ENCODE measurements around the gene OR2A12.
"Not testable (repeated sequence)": the region's sequence is repeated elsewhere in the genome, so short reads cannot be mapped to it uniquely, and the experiment has no call there.

Gene OR2A12

GRCh38 chr7:144098776-144099175 is 12.7 kb downstream of the OR2A12 start:
- H3K36me3 Mint-ChIP-seq = no peaks in the 10 kb centered on the region
- no peak overlapping the region for H3K27ac Mint-ChIP-seq
- no peaks in the 10 kb centered on the region for H3K4me1 Mint-ChIP-seq
- no peak overlapping the region for H3K4me3 Mint-ChIP-seq
- no peak for DNase-seq (ENCODE audit: low spot score in 2 of 2)
- H3K9me3 Mint-ChIP-seq = no peaks in the 10 kb centered on the region
- no peak for ATAC-seq

GRCh38 chr7:144100607-144101006 is 14.5 kb downstream of the OR2A12 start:
- no peak for ATAC-seq
- Mint-ChIP-seq H3K27ac (no peak overlapping the region), H3K9me3 (no peaks in the 10 kb centered on the region), H3K36me3 (no peaks in the 10 kb centered on the region), H3K4me3 (no peak overlapping the region), H3K4me1 (no peaks in the 10 kb centered on the region)
- DNase-seq (ENCODE audit: low spot score in 2 of 2) = no peak

- H3K9me3 Mint-ChIP-seq = no peaks in the 10 kb centered on the region
- no peak overlapping the region for H3K4me3 Mint-ChIP-seq
- DNase-seq (ENCODE audit: low spot score in 2 of 2) (no peak), ATAC-seq (no peak)
- H3K36me3 Mint-ChIP-seq = no peaks in the 10 kb centered on the region
- no peak overlapping the region for H3K27ac Mint-ChIP-seq
- H3K4me1 Mint-ChIP-seq = no peaks in the 10 kb centered on the region
These were observed 16.0 kb downstream of the OR2A12 start for GRCh38 chr7:144102041-144102440.

- H3K4me1 Mint-ChIP-seq = no peaks in the 10 kb centered on the region
- H3K36me3 Mint-ChIP-seq = no peaks in the 10 kb centered on the region
- H3K9me3 Mint-ChIP-seq = no peaks in the 10 kb centered on the region
- DNase-seq (ENCODE audit: low spot score in 2 of 2) (no peak), ATAC-seq (no peak)
- H3K4me3 Mint-ChIP-seq = no peak overlapping the region
- H3K27ac Mint-ChIP-seq = no peak overlapping the region
These were observed 19.1 kb downstream of the OR2A12 start for GRCh38 chr7:144105211-144105610.

- ATAC-seq = no peak
- Mint-ChIP-seq H3K27ac (no peak within 1 kb of the TSS), H3K9me3 (no peaks in the 10 kb centered on the region), H3K36me3 (no peaks in the 10 kb centered on the region), H3K4me1 (no peaks in the 10 kb centered on the region), H3K4me3 (no peak within 1 kb of the TSS)
- DNase-seq (ENCODE audit: low spot score in 2 of 2) = no peak
These were observed 23.2 kb downstream of the OR2A12 start, which contains the start of gene OR2A2 for GRCh38 chr7:144109283-144109682. Gene OR2A2, plus strand, starts transcription at chr7:144109583. Its CDS starts 0 bp downstream, at chr7:144109583.

- no peaks in the 10 kb centered on the region for H3K4me1 Mint-ChIP-seq
- no peak overlapping the region for H3K27ac Mint-ChIP-seq
- no peak overlapping the region for H3K4me3 Mint-ChIP-seq
- no peaks in the 10 kb centered on the region for H3K9me3 Mint-ChIP-seq
- ATAC-seq = no peak
- no peak for DNase-seq (ENCODE audit: low spot score in 2 of 2)
- no peaks in the 10 kb centered on the region for H3K36me3 Mint-ChIP-seq
These were observed 24.2 kb downstream of the OR2A12 start for GRCh38 chr7:144110272-144110671.

- Mint-ChIP-seq H3K27ac (no peak overlapping the region), H3K4me3 (no peak overlapping the region), H3K4me1 (no peaks in the 10 kb centered on the region), H3K9me3 (no peaks in the 10 kb centered on the region), H3K36me3 (no peaks in the 10 kb centered on the region)
- no peak for DNase-seq (ENCODE audit: low spot score in 2 of 2)
- no peak for ATAC-seq
These were observed 27.6 kb downstream of the OR2A12 start for GRCh38 chr7:144113651-144114050.

- Mint-ChIP-seq H3K4me3 (no peak overlapping the region), H3K4me1 (no peaks in the 10 kb centered on the region), H3K27ac (no peak overlapping the region), H3K36me3 (no peaks in the 10 kb centered on the region), H3K9me3 (no peaks in the 10 kb centered on the region)
- ATAC-seq = no peak
- no peak for DNase-seq (ENCODE audit: low spot score in 2 of 2)
These were observed 32.3 kb downstream of the OR2A12 start for GRCh38 chr7:144118341-144118740.

- no peak for DNase-seq (ENCODE audit: low spot score in 2 of 2)
- ATAC-seq = no peak
- Mint-ChIP-seq H3K27ac (no peak within 1 kb of the TSS), H3K4me1 (peaks cover 3% of the 10 kb centered on the region), H3K4me3 (no peak within 1 kb of the TSS), H3K9me3 (no peaks in the 10 kb centered on the region), H3K36me3 (no peaks in the 10 kb centered on the region)
These were observed 36.8 kb downstream of the OR2A12 start, which contains the start of gene OR2A14 for GRCh38 chr7:144122876-144123275. Gene OR2A14, plus strand, starts transcription at chr7:144123176. Its CDS starts 5,937 bp downstream, at chr7:144129113.

GRCh38 chr7:144127714-144128334 is 41.7 kb downstream of the OR2A12 start:
- peak; percentile 86 to 91 for DNase-seq (ENCODE audit: low spot score in 2 of 2)
- ATAC-seq = peak; percentile 95
- H3K27ac Mint-ChIP-seq = no peak overlapping the region
- no peak overlapping the region for H3K4me3 Mint-ChIP-seq
- no peaks in the 10 kb centered on the region for H3K36me3 Mint-ChIP-seq
- peaks cover 5% of the 10 kb centered on the region for H3K4me1 Mint-ChIP-seq
- H3K9me3 Mint-ChIP-seq = no peaks in the 10 kb centered on the region

- not testable (repeated sequence) for H3K9me3 Mint-ChIP-seq; H3K36me3 Mint-ChIP-seq; H3K4me3 Mint-ChIP-seq; ATAC-seq; H3K4me1 Mint-ChIP-seq; H3K27ac Mint-ChIP-seq; DNase-seq (ENCODE audit: low spot score in 2 of 2)
These were observed 43.5 kb downstream of the OR2A12 start for GRCh38 chr7:144129601-144130000.

GRCh38 chr7:144130730-144131129 is 44.7 kb downstream of the OR2A12 start:
- no peak for DNase-seq (ENCODE audit: low spot score in 2 of 2)
- H3K27ac Mint-ChIP-seq = no peak overlapping the region
- no peak for ATAC-seq
- peaks cover 5% of the 10 kb centered on the region for H3K4me1 Mint-ChIP-seq
- no peaks in the 10 kb centered on the region for H3K36me3 Mint-ChIP-seq
- no peak overlapping the region for H3K4me3 Mint-ChIP-seq
- H3K9me3 Mint-ChIP-seq = no peaks in the 10 kb centered on the region

- Mint-ChIP-seq H3K27ac (no peak overlapping the region), H3K4me1 (peaks cover 5% of the 10 kb centered on the region), H3K9me3 (no peaks in the 10 kb centered on the region), H3K36me3 (no peaks in the 10 kb centered on the region), H3K4me3 (no peak overlapping the region)
- DNase-seq (ENCODE audit: low spot score in 2 of 2) (no peak), ATAC-seq (no peak)
These were observed 46.2 kb downstream of the OR2A12 start for GRCh38 chr7:144132262-144132661.

- no peak for DNase-seq (ENCODE audit: low spot score in 2 of 2)
- H3K4me3 Mint-ChIP-seq = no peak overlapping the region
- no peak for ATAC-seq
- no peaks in the 10 kb centered on the region for H3K36me3 Mint-ChIP-seq
- no peak overlapping the region for H3K27ac Mint-ChIP-seq
- H3K4me1 Mint-ChIP-seq = no peaks in the 10 kb centered on the region
- no peaks in the 10 kb centered on the region for H3K9me3 Mint-ChIP-seq
These were observed 47.2 kb downstream of the OR2A12 start for GRCh38 chr7:144133307-144133706.

- Mint-ChIP-seq H3K36me3 (no peaks in the 10 kb centered on the region), H3K4me1 (no peaks in the 10 kb centered on the region), H3K27ac (no peak overlapping the region), H3K4me3 (no peak overlapping the region), H3K9me3 (no peaks in the 10 kb centered on the region)
- ATAC-seq (no peak), DNase-seq (ENCODE audit: low spot score in 2 of 2) (no peak)
These were observed 48.0 kb downstream of the OR2A12 start for GRCh38 chr7:144134116-144134515.

GRCh38 chr7:144137501-144137900 is 51.4 kb downstream of the OR2A12 start:
- ATAC-seq = no peak
- H3K27ac Mint-ChIP-seq = no peak overlapping the region
- no peak for DNase-seq (ENCODE audit: low spot score in 2 of 2)

GRCh38 chr7:144142187-144142586 is 56.1 kb downstream of the OR2A12 start:
- no peaks in the 10 kb centered on the region for H3K4me1 Mint-ChIP-seq
- no peaks in the 10 kb centered on the region for H3K9me3 Mint-ChIP-seq
- H3K36me3 Mint-ChIP-seq = no peaks in the 10 kb centered on the region
- no peak for DNase-seq (ENCODE audit: low spot score in 2 of 2)
- H3K4me3 Mint-ChIP-seq = no peak overlapping the region
- H3K27ac Mint-ChIP-seq = no peak overlapping the region
- ATAC-seq = peak; percentile 34

More at GRCh38 chr7:144137501-144137900, 51.4 kb downstream of the OR2A12 start:
- Mint-ChIP-seq H3K9me3 (no peaks in the 10 kb centered on the region), H3K36me3 (no peaks in the 10 kb centered on the region), H3K4me3 (no peak overlapping the region), H3K4me1 (no peaks in the 10 kb centered on the region)
